Stimulated activated CD8-positive, alpha-beta memory T cell treated with anti-CD3 and anti-CD28 coated beads, Interleukin-2, amount 100 ng/mL, for 48 hours (primary cell): ENCODE data around the gene OR6B1.

Experiments used
- DNase-seq, 2 donors: peaks; one replicate each; pipeline ENCODE4 v3.0.0-alpha.2; 2020; ENCODE audit warnings: low read depth in 2 of 2

The OR6B1 gene

GRCh38 chr7:144000020-144000419 is at the start of gene OR6B1:
Gene OR6B1, plus strand, starts transcription at chr7:144000320. Its CDS starts 3,677 bp downstream, at chr7:144003997.
- DNase-seq: no peak

GRCh38 chr7:143953421-143953820 is 46.7 kb upstream of the OR6B1 start:
- no peak for DNase-seq

- DNase-seq: no peak
These were observed 46.0 kb upstream of the OR6B1 start for GRCh38 chr7:143954135-143954534.

- DNase-seq: no peak
These were observed 45.6 kb upstream of the OR6B1 start, which contains the start of gene OR2F1 for GRCh38 chr7:143954544-143954943. Gene OR2F1, plus strand, starts transcription at chr7:143954844. Its CDS starts 5,127 bp downstream, at chr7:143959971.

GRCh38 chr7:143958781-143959180 is 41.3 kb upstream of the OR6B1 start:
- DNase-seq: no peak

- DNase-seq: no peak
These were observed 39.1 kb upstream of the OR6B1 start for GRCh38 chr7:143960813-143961610.

- DNase-seq: no peak
These were observed 34.8 kb upstream of the OR6B1 start for GRCh38 chr7:143965280-143965679.

- DNase-seq: no peak
These were observed 32.7 kb upstream of the OR6B1 start for GRCh38 chr7:143967398-143967797.

- no peak for DNase-seq
These were observed 26.2 kb upstream of the OR6B1 start for GRCh38 chr7:143973870-143974416.

- DNase-seq: no peak
These were observed 25.7 kb upstream of the OR6B1 start for GRCh38 chr7:143974459-143974858.

GRCh38 chr7:143975617-143976016 is 24.5 kb upstream of the OR6B1 start:
- DNase-seq: no peak

GRCh38 chr7:143978585-143978984 is 21.5 kb upstream of the OR6B1 start:
- no peak for DNase-seq

- no peak for DNase-seq
These were observed 20.8 kb upstream of the OR6B1 start for GRCh38 chr7:143979359-143979758.

GRCh38 chr7:143979998-143980397 is 20.1 kb upstream of the OR6B1 start:
- DNase-seq: no peak

- DNase-seq: no peak
These were observed 19.2 kb upstream of the OR6B1 start for GRCh38 chr7:143980746-143981510.

GRCh38 chr7:143983960-143984359 is 16.2 kb upstream of the OR6B1 start:
- no peak for DNase-seq

- DNase-seq: no peak
These were observed 12.6 kb upstream of the OR6B1 start for GRCh38 chr7:143987513-143987912.

GRCh38 chr7:143988976-143989745 is 11.0 kb upstream of the OR6B1 start:
- DNase-seq: no peak

- DNase-seq: no peak
These were observed 7.5 kb upstream of the OR6B1 start for GRCh38 chr7:143992670-143993069.

GRCh38 chr7:143993924-143994323 is 6.2 kb upstream of the OR6B1 start:
- no peak for DNase-seq

- DNase-seq: no peak
These were observed 1.4 kb downstream of the OR6B1 start for GRCh38 chr7:144001543-144001942.

GRCh38 chr7:144004703-144005102 is 4.6 kb downstream of the OR6B1 start:
- DNase-seq: no peak
